CD14-positive monocyte (primary cell): Measurements from ENCODE around the gene ST6GALNAC3. TPM values are rescaled to one million over a fixed set of nuclear protein-coding genes. Genes with fewer than 3 reads are reported as not detected.

Experiments used
- DNase-seq, 3 donors: peaks; one replicate each; pipeline ENCODE4 v3.0.0-alpha.2; 2011 to 2022
- H2AFZ ChIP-seq: 2 replicates; pipeline ENCODE4 v1.6.0; 2012; ENCODE audit warnings: mild to moderate bottlenecking, low read depth, low read length, inconsistent platforms; ENCODE audit not compliant: insufficient read depth, poor library complexity, severe bottlenecking
- H3K27ac ChIP-seq, 2 donors: 1 replicate in 1 of 2; 2 replicates in 1 of 2; pipeline ENCODE4 v1.5.1; 2012 to 2013; ENCODE audit warnings: low read length in 2 of 2, control low read depth in 1 of 2, inconsistent platforms in 1 of 2, low read depth in 1 of 2, mild to moderate bottlenecking in 1 of 2
- H3K27me3 ChIP-seq, 2 donors: one replicate each; pipeline versions ENCODE4 v1.6.0 to v1.6.1; 2011 to 2013; ENCODE audit warnings: low read length in 2 of 2; ENCODE audit not compliant: control insufficient read depth in 2 of 2, insufficient read depth in 2 of 2
- H3K36me3 ChIP-seq, 2 donors: replicated peaks in 1 of 2; 1 replicate in 1 of 2; 2 replicates in 1 of 2; pipeline versions ENCODE4 v1.5.1 to v1.6.1; 2012 to 2013; ENCODE audit warnings: low read length in 2 of 2, control low read depth in 1 of 2, inconsistent platforms in 1 of 2, mild to moderate bottlenecking in 1 of 2; ENCODE audit not compliant: insufficient read depth in 2 of 2, control insufficient read depth in 1 of 2
- H3K4me1 ChIP-seq, 2 donors: 1 replicate in 1 of 2; 2 replicates in 1 of 2; pipeline versions ENCODE4 v1.5.1 to v1.6.1; 2012 to 2013; ENCODE audit warnings: low read length in 2 of 2, control low read depth in 1 of 2, inconsistent platforms in 1 of 2, mild to moderate bottlenecking in 1 of 2, moderate library complexity in 1 of 2; ENCODE audit not compliant: insufficient read depth in 2 of 2, control insufficient read depth in 1 of 2
- H3K4me2 ChIP-seq: replicated peaks from 2 replicates; pipeline ENCODE3; 2012; ENCODE audit warnings: low read length, moderate library complexity, mild to moderate bottlenecking; ENCODE audit not compliant: poor library complexity, severe bottlenecking; ENCODE audit errors: extremely low read depth
- H3K4me3 ChIP-seq, 3 experiments: fragments of 200-600 bp in 1 of 3; sonication (generic) in 1 of 3; replicated peaks in 1 of 3; 1 replicate in 2 of 3; 2 replicates in 1 of 3; pipeline ENCODE4 v1.5.1; 2011 to 2013; ENCODE audit warnings: low read length in 3 of 3, mild to moderate bottlenecking in 3 of 3, control low read depth in 2 of 3, low read depth in 2 of 3, inconsistent platforms in 1 of 3, moderate library complexity in 1 of 3
- H3K79me2 ChIP-seq: 2 replicates; pipeline ENCODE4 v1.6.0; 2012; ENCODE audit warnings: mild to moderate bottlenecking, control low read depth, inconsistent platforms, low read length, moderate library complexity; ENCODE audit not compliant: insufficient read depth
- H3K9ac ChIP-seq: 2 replicates; pipeline ENCODE4 v1.6.0; 2017; ENCODE audit warnings: low read length, mild to moderate bottlenecking; ENCODE audit not compliant: insufficient read depth, poor library complexity, severe bottlenecking
- H3K9me3 ChIP-seq, 2 donors: replicated peaks in 1 of 2; 1 replicate in 1 of 2; 2 replicates in 1 of 2; pipeline versions ENCODE4 v1.5.1 to v1.6.1; 2012 to 2013; ENCODE audit warnings: low read length in 2 of 2, control low read depth in 1 of 2; ENCODE audit not compliant: control insufficient read depth in 1 of 2, insufficient read depth in 1 of 2
- H4K20me1 ChIP-seq: 2 replicates; pipeline ENCODE4 v1.6.0; 2012; ENCODE audit warnings: mild to moderate bottlenecking, low read length, control low read depth, moderate library complexity; ENCODE audit not compliant: insufficient read depth
- H3K27ac Mint-ChIP-seq, 7 donors: one replicate each; pipeline ENCODE4 v1.8.0; 2020; ENCODE audit warnings: mild to moderate bottlenecking in 7 of 7, mixed read lengths in 7 of 7, moderate library complexity in 6 of 7, inconsistent platforms in 2 of 7
- H3K27me3 Mint-ChIP-seq, 3 donors: one replicate each; pipeline ENCODE4 v1.8.0; 2021 to 2022; ENCODE audit warnings: low read depth in 3 of 3, mild to moderate bottlenecking in 3 of 3, mixed read lengths in 3 of 3, moderate library complexity in 3 of 3, inconsistent platforms in 1 of 3
- H3K36me3 Mint-ChIP-seq, 2 donors: one replicate each; pipeline ENCODE4 v1.8.0; 2020; ENCODE audit warnings: mixed read lengths in 2 of 2, inconsistent platforms in 1 of 2, mild to moderate bottlenecking in 1 of 2
- H3K4me1 Mint-ChIP-seq: one replicate; pipeline ENCODE4 v1.8.0; 2020; ENCODE audit warnings: mild to moderate bottlenecking, mixed read lengths
- H3K4me3 Mint-ChIP-seq, 2 donors: one replicate each; pipeline ENCODE4 v1.8.0; 2020; ENCODE audit warnings: mild to moderate bottlenecking in 2 of 2, mixed read lengths in 2 of 2, moderate library complexity in 1 of 2
- H3K9me3 Mint-ChIP-seq, 7 donors: one replicate each; pipeline ENCODE4 v1.8.0; 2020 to 2022; ENCODE audit warnings: mixed read lengths in 7 of 7, mild to moderate bottlenecking in 6 of 7, moderate library complexity in 6 of 7, inconsistent platforms in 2 of 7
- WGBS: methylation state at CpG from one replicate; pipeline ENCODE4 v1.1.5; 2013; ENCODE audit warnings: missing lambda C conversion rate; ENCODE audit not compliant: insufficient coverage; 5-methylcytosine and 5-hydroxymethylcytosine counted together
- intact Hi-C, 2 donors: fragments of 100-400 bp; cut with micrococcal nuclease; formaldehyde crosslinking; loops; one replicate each; pipeline versions ENCODE4 v1.15.0 to v1.15.1; 2023
- polyA plus RNA-seq, 3 donors: library from polyadenylated mRNA; depleted of rRNA in 1 of 3; unstranded in 2 of 3; stranded (reverse) in 1 of 3; fragments of 300-500 nt in 2 of 3; fragments of >200 nt in 1 of 3; fragmentation: Illumina TruSeq in 2 of 3; gene quantifications; 1 replicate in 2 of 3; 2 replicates in 1 of 3; pipeline ENCODE4 v1.2.3, GENCODE V29; 2012 to 2021
- TF ChIP-seq, protein P1 (sequence below): fragments of 200-600 bp; IDR thresholded peaks from one replicate; pipeline ENCODE4 v1.8.0; 2022; ENCODE audit warnings: antibody characterized with exemption, mild to moderate bottlenecking

The ST6GALNAC3 gene
- polyA plus RNA-seq, 3 donors = 6.5 to 9.2 (median 7.6) TPM

DNA sequence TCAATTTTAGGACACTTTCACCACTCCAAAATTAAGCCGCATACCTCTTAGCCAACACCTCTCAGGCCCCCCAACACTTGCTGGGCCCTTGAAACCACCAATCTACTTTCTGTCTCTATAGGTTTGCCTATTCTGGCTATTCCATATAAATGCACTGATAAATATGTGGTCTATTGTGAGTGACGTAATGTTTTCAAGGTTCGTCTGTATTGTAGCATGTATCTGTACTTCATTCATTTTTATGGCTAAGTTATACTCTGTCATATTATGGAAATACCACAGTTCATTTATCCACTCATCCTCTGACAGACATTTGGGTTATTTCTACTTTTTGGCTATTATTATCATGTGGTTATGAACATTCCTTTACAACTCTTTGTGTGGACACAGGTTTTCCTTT lies 432.8 kb downstream of the ST6GALNAC3 start:
- TF ChIP-seq, protein P1, sequence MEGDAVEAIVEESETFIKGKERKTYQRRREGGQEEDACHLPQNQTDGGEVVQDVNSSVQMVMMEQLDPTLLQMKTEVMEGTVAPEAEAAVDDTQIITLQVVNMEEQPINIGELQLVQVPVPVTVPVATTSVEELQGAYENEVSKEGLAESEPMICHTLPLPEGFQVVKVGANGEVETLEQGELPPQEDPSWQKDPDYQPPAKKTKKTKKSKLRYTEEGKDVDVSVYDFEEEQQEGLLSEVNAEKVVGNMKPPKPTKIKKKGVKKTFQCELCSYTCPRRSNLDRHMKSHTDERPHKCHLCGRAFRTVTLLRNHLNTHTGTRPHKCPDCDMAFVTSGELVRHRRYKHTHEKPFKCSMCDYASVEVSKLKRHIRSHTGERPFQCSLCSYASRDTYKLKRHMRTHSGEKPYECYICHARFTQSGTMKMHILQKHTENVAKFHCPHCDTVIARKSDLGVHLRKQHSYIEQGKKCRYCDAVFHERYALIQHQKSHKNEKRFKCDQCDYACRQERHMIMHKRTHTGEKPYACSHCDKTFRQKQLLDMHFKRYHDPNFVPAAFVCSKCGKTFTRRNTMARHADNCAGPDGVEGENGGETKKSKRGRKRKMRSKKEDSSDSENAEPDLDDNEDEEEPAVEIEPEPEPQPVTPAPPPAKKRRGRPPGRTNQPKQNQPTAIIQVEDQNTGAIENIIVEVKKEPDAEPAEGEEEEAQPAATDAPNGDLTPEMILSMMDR = no peak
- H3K79me2 ChIP-seq = no peaks in the 10 kb centered on the region
- H3K9me3 ChIP-seq = no peaks in the 10 kb centered on the region
- intact Hi-C loops = no loop called here
- DNase-seq = no peak
- no peaks in the 10 kb centered on the region for H3K4me1 ChIP-seq
- no peak overlapping the region for H3K27ac ChIP-seq
- no peak overlapping the region for H3K4me3 Mint-ChIP-seq
- no peaks in the 10 kb centered on the region for H3K36me3 Mint-ChIP-seq
- no peak overlapping the region for H3K9ac ChIP-seq
- no peaks in the 10 kb centered on the region for H3K4me1 Mint-ChIP-seq
- peaks cover 0 to 1% (median 0%) of the 10 kb centered on the region in 3 donors for H3K27me3 Mint-ChIP-seq
- peaks cover 0 to 4% (median 0%) of the 10 kb centered on the region in 7 donors for H3K9me3 Mint-ChIP-seq
- no peak overlapping the region for H2AFZ ChIP-seq
- no peaks in the 10 kb centered on the region for H3K27me3 ChIP-seq
- H3K27ac Mint-ChIP-seq = no peak overlapping the region
- no CpG with 5 or more reads among the region's 3 CpGs for WGBS
- H3K4me3 ChIP-seq = no peak overlapping the region
- H3K4me2 ChIP-seq = no peak overlapping the region
- H4K20me1 ChIP-seq = no peaks in the 10 kb centered on the region
- H3K36me3 ChIP-seq = no peaks in the 10 kb centered on the region

DNA sequence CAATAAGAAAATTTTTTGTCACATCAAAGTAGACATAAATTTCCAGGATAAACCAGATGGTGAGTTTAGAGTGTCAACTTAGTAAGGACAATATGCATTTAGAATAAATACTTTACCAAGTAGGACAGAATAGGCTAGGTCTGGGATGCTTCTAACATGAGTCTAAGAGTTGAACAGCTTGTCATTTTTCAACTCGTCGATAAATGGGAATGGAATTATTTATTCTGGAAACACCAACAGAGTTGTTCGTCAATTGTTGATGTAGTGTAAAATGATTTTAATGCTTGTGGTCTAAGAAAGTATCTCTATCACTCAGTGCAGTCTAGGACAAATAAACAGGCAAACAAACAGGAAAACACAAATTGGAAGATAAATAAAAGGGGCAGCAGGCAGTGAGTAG lies 434.3 kb downstream of the ST6GALNAC3 start:
- no peak overlapping the region for H2AFZ ChIP-seq
- DNase-seq = no peak
- no peak overlapping the region for H3K4me3 ChIP-seq
- no peaks in the 10 kb centered on the region for H3K79me2 ChIP-seq
- no peaks in the 10 kb centered on the region for H3K36me3 ChIP-seq
- peaks cover 0 to 4% (median 0%) of the 10 kb centered on the region in 7 donors for H3K9me3 Mint-ChIP-seq
- no peaks in the 10 kb centered on the region for H3K4me1 ChIP-seq
- H4K20me1 ChIP-seq = no peaks in the 10 kb centered on the region
- no peak overlapping the region for H3K4me2 ChIP-seq
- TF ChIP-seq, protein P1 = no peak
- no peaks in the 10 kb centered on the region for H3K4me1 Mint-ChIP-seq
- H3K9ac ChIP-seq = no peak overlapping the region
- no peaks in the 10 kb centered on the region for H3K36me3 Mint-ChIP-seq
- H3K27ac ChIP-seq = no peak overlapping the region
- H3K27me3 ChIP-seq = no peaks in the 10 kb centered on the region
- no CpG with 5 or more reads among the region's 3 CpGs for WGBS
- H3K27me3 Mint-ChIP-seq = peaks cover 0 to 1% (median 0%) of the 10 kb centered on the region in 3 donors
- no peak overlapping the region for H3K27ac Mint-ChIP-seq
- H3K4me3 Mint-ChIP-seq = no peak overlapping the region
- no peaks in the 10 kb centered on the region for H3K9me3 ChIP-seq
- intact Hi-C loops = no loop called here
